ENCODE data around the gene L2HGDH.

The L2HGDH gene

GRCh38 chr14:50228313-50228712 is 83.7 kb downstream of the L2HGDH start:
- no peak for DNase-seq

GRCh38 chr14:50225974-50226297 is 86.1 kb downstream of the L2HGDH start:
- DNase-seq, result no peak

GRCh38 chr14:50225067-50225973 is 86.7 kb downstream of the L2HGDH start:
- peak; percentile 91 for DNase-seq

- no peak for DNase-seq
Observed at GRCh38 chr14:50222055-50222613, 89.9 kb downstream of the L2HGDH start.

GRCh38 chr14:50218501-50218900 is 93.5 kb downstream of the L2HGDH start:
- no peak for DNase-seq

GRCh38 chr14:50215416-50215815 is 96.6 kb downstream of the L2HGDH start:
- DNase-seq, result no peak

GRCh38 chr14:50213795-50214194 is 98.2 kb downstream of the L2HGDH start:
- DNase-seq, result no peak

GRCh38 chr14:50212726-50213125 is 99.3 kb downstream of the L2HGDH start:
- no peak for DNase-seq

GRCh38 chr14:50210074-50210473 is 102.0 kb downstream of the L2HGDH start:
- DNase-seq, result no peak

- DNase-seq, result no peak
Observed at GRCh38 chr14:50198499-50198898, 113.5 kb downstream of the L2HGDH start.

GRCh38 chr14:50191499-50191898 is 120.5 kb downstream of the L2HGDH start:
- DNase-seq, result no peak
